GM18511 (cell line): ENCODE data around the gene AUTS2.
A peak's percentile ranks its signal among the peaks of the same experiment; 100 is the strongest.

Source experiments
- ATAC-seq: cut with Tn5 transposase; IDR thresholded peaks from one replicate; pipeline ENCODE4 v1.9.1; 2021; ENCODE audit warnings: mild to moderate bottlenecking, moderate library complexity; ENCODE audit not compliant: unreplicated experiment

Gene AUTS2

DNA sequence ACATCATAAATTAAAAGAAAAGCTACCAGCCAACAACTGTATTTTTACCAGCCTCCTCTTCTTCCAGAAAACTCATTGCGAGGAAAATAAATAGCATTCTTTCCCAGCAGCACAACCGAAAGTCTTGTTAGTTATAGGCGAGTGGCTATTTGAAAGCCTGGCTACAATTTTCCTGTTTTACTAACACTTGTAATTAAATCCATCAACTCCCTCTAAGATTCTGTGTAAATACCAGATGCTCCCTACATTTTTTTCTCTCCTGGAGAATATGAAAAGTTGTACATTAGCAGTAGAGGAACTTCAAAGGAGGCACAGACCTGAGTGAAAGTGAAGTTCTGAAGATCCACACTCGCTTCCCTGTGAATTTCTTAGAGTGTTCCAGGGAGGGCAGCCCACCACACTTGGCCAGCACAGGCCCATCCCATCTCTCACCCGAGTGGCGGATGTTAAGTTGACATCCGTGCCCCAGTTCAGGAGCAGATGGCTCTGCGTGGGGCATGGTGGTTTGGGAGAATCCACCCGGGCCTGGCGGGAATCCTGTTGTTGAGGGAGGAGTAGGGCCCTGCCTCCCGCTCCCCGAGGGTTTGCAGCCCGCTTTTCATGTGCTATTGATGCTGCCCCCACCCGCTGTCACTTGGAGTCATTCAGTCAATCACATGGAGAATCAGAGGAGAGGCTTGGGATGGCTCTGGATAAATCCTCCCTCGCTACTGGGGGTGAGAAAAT, 1082.6 kb downstream of the AUTS2 start:
- ATAC-seq, result no peak

DNA sequence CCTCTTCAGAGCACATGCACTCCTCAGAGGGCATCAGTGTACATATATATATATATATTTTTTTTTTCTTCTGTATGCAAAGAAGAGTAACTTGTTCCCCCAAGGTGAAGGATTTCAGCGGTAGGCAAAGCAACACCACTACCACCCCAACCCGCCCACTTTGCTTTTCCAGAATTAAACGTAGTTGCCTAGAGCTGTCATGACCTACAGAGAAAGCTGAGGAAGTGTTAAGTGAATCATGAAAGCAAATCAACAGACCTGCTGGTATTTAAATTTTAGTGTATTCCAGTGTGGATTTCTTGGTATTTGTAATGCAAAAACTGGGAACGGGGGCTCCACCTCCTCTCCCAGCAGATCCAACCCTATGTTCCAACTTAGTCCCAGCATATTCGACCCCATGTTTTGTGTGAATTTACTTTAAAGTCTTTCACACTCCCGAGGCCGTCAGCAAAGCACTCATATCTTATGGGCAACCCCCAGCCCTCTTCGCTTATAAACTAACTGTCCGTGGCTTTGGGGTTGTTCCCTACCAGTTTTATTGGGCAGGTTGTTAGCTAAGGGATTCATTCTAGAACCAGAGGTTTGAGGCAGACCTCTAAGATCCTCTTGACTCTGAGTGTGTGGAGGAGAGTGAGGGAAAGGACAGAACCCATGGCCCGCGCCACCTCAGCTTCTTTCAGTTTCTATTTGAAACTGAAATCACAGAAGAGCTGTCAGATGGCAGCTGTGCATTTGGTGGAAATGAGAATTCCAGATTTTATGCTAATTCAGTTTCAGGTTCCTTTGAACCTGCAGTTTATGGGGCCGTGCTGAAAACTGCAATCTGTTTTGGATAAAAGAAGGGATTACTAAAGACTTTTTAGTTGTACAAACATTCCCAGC, 1083.4 kb downstream of the AUTS2 start:
- ATAC-seq, result peak; percentile 91

DNA sequence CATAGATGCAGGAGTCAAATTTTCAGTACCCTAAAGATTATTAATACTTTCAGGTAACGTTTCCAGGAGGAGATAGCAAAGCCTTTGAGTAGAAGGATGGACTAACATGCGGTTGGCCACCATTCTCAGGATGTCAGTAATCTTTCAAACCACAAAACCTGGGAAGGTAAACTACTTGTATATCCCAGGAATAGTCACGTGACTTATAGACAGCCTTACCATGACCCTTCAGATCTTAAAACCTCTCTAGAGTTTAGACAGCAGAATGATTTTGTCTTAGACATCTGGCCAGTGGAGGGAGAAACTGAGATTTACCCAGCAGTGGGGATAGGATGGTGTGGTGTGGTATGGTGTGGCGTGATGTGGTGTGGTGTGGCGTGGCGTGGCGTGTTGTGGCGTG, 1085.9 kb downstream of the AUTS2 start:
- ATAC-seq, result no peak

DNA sequence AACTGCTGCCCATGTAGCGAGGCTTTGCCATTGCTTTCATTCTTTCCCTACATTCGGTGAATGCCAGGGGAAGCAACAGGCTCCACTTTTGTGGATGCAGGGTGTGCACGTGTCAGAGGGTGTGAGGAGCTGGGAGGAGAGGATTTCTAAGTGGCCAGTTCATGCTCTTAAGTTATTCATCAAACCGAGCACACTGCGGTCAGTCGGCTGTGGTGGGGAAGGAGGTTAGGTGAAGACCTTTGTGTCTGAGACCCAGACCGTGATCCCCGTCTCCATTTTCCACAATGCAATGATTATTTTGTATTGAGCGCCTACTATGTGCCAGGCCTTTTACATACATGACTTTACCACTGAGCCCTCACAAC, 1095.0 kb downstream of the AUTS2 start:
- no peak for ATAC-seq

DNA sequence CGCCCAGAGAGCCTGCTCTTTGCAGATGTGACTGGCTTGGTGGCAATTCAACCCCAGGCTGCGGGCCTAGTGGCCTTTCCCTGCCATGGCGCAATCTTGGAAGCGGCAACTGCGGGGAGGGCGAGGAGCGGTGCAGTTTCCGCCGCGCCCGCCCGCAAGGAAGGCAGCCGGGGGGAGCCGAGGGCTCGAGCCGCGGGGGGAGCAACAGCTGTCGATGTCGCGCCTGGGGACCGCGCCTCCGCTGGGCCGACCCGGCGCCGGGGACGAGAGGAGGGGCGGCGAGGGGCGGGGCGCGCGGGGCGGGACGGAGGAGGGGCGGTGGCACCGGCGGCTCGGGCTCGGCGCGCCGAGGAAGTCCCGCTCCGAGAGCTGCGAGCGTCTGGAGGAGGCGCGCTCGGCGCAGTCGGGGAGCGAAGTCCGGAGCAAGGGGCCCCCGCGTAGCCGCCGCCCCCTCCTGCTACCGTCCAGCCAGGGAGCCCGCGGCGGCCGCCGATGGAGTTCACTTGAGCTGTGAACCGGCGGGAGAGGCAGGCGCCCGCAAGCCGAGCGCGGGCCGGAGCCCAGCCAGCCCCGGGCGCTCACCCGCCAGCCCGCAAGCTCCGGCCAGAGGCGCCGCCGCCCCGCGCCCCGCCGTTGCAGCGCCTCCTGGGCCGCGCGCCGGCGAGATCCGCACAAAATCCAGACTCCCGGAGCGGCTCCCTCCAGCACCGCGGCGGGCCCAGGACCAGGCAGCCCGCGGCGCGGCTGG, 1095.6 kb downstream of the AUTS2 start:
- ATAC-seq, result peak; percentile 71

DNA sequence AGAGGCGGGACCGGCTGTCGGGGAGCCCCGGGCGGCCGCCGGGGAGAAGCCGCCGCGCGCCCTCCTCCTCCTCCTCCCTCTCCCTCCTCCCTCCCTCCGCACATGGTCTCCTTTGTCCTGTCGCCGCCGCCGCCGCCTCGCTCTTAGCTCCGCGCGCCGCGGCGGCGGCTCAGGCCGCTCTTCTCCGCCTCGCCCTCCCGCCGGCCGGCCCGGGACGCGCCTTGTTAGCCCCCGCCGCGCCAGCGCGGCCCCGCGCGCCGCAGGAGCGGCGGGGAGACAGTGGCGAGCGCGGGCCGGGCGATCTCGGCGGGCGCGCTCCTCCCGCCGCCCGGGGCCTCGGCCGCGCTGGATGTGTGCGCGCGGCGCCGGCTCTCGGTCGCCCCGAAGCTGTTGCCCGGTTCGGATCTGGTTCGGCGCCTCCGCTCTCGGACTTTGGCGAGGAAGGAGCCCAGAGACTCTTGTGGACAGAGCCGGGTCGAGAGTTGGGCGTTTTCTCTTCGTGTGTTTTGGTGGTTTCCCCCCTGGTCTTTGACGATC, 1096.2 kb downstream of the AUTS2 start:
- ATAC-seq, result peak; percentile 42

DNA sequence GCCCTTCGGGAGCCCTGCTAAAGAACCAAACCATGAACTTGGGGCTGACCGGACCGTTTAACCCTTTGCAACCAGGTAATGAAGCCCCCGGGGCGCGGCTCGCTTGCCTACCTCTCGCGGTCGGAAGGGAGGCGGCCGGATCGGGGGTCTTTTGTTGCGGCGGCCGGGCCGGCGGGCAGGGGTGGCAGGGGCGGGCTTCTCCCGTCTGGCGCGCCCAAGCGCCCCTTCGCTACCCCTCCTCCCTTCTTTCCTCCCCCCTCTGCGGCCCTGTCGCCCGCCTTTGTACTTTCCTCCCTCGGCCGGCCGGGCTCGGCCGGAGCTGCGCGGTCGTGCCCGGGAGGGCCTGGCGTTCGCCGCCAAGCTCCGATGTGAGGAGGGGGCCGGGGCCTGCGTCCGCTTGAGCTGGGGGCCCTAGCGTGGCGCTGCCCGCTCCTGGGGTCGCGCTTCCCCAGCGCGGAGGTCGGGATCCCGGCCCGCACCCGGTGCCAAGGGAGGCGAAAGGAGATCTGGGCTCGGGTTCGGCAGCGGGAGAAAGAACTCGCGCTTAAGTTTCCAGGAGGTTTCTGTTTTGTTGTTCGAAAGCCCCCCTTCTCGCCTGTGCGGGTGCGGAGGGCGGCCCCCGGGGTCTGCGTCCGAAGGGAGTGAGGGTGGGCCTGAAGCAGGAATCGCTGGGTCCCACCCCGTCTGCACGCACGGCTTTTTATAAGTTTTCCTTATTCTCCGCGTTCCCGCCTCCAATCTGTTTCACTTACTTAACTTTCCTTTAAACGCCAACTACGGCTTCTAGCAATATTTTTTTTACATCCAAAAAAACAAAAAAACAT, 1096.9 kb downstream of the AUTS2 start:
- ATAC-seq, result peak; percentile 27

DNA sequence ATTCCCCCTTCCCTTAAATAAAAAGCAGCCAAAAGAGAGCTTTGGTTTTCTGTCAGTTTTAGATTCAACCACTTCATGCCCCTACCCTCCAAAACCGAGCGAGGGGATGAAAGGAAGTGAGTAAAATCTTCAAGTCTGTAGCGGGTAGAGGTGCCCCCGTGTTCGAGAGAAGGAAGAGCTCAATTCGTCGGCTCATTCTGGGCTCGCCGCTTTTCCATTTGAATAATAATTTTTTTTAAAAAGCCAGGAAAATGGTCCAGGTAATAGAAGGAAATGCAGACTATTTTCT, 1097.5 kb downstream of the AUTS2 start:
- no peak for ATAC-seq

DNA sequence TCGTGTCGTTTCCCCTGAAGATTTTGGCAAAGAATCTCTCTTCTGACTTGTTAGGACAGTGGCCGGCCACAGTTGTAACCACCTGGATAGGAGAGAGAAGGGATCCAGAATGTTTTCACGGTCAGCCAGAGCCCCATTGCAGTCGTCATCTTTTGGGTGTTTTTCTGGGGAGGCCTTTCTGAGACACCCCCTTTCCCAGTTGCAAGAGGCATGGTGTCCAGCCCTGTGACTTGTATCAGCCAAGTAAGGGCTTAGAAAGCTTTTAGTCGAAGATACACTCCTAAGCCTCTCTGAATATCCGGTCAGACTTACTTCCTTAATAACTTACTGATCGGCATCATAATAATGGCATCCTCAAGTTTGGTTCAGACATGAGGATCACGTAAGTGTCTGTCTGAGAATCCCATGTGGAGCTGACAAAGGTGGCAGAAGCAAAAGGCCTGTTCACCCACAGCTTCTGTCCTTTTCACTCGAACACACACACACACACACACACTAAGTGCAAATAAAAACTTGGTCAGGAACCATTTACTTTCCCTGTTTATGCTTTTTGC, 1098.0 kb downstream of the AUTS2 start:
- ATAC-seq, result no peak

DNA sequence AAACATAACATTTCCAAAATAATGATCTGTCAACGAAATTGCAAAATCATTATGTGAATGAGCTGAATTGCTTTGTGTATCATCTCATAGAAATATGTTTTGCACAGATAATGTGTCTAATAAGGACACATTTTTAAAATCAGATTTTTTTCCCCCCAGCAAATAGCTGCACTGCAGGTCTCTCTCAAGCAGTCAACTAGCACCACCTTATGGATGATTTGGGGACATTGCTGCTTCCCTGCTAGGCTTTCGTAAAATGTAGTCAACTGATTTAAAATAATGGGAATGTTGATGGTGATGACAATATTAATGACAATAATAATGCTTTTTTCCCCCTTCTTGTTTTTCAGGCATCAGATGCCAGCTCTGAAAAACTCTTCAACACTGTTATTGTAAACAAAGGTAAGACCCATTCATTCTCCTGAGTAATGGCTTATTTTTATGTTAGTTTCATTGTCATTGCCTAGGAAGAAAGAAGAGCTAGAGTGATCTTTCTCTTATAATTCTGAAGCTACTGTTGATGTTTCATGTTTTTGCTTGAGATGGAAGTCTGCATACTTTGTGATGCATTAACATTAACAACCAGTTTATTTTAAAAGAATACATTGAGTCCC, 1100.1 kb downstream of the AUTS2 start:
- ATAC-seq, result no peak

DNA sequence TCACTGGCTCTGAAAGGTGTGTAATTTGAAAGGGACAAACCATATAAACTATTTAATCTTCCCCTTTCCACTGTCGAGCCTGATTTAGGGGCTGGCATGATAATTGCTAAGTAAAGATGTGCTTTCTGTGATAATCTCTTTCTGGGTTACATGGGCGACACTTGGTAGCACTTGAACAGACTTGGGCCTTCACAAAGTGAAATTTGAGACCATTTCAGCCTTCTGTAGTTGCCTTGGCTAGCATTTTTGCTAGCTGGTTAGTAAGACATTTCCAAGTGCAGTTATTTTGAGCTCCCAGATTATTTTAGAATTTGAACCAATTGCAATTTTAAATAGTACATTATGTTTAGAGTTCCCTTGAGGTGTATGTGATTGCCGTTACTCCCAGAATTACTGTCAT, 1101.0 kb downstream of the AUTS2 start:
- no peak for ATAC-seq

DNA sequence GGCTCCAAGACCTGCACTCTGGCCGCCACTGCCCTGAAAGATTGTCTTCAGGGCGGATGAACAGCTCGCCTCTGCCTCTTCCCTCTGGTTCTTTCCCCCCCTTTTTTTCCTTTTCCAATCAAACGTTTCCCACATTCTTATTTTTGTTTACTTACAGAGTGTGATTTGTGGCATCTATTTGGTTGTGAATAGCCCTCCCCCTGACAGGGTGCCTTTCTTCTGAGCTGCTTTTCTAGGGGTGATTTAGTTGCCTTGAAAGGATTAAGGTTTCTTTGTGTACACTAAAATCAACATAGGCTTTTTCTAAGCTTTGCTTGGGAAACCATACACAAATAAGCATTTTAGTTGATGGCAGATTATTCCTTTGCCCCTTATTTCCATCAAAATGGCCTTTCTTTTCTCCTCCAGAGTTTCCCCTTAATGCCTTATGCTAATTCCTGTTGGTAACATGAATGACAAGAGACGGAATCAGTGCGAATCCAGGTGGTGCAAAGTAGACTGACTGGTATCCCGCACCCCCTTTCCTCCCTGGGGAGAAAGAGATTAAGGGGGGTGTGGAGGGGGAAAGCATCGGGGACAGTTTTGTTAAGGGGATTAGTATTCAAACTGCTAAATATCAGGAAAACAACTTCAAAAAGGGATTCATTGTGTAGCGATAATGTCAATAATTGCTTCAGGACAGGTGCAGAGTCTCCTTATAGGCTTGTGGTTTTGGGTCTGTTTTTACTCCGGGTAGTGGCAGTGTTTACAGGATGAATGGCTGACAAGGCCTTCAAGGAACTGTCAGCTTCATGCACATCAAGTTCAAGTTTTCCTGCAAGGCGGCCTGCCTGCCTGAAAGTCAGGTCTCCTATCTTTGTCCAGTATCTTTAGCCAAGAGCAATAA, 1102.0 kb downstream of the AUTS2 start:
- no peak for ATAC-seq

DNA sequence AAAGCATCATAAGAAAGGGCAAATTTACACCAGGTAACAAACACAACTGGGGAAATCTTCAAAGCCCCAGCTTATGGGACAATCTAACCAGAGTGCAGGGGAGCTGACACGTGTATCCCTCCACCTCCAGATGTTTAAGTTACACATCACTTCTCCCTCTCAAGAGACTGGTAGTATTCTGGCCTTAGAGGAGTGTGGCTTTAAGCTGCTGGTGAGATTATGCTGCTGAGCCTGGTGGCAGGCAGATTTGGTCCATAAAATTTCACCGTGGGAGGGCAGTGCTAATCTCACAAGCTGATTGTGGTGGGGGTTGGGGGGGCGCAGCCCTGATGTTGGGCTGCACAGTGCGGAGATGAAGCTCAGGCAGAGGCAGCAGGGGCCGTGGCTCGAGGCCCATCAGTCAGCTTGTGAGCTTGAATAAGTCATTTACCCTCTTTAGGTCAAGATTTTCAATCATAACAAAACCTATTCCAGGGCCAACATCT, 1102.7 kb downstream of the AUTS2 start:
- no peak for ATAC-seq

DNA sequence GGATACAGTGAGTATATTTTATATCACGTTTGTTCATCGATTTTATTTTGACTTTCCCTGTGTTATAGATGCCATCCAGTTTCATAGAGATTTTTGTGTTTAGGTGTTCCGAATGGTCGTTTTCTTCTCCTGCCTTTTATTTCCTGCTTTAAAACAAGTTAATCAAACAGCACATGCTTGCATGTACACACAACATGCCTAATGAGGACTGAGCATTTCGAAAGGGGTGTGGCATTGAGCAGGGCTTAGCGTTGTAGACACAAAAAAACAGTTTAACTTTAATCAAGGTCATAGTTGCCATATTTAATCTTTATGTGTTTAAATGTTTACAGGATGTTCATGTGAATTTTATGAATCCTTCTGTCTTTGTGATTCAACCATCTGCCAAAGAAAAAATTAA, 1103.2 kb downstream of the AUTS2 start:
- no peak for ATAC-seq

DNA sequence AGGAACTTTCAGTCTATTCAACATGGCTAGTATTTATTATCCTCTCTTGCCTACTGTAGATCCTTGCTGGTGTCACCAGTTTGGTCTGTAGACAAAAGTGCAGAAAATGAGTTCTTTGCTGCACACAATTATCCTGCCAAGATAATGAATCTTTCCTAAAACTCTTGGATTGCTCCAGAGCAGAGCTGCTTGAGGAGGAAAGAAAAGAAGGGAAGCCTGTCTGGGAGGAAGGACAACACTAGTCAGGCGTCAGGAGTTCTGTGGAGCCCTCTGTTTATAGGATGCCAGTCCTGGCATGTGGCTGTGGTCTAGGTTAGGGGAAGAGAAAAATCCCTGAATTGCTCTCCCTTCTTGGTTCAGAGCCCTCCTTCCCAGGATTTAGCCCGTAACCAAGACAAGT, 1103.7 kb downstream of the AUTS2 start:
- no peak for ATAC-seq

DNA sequence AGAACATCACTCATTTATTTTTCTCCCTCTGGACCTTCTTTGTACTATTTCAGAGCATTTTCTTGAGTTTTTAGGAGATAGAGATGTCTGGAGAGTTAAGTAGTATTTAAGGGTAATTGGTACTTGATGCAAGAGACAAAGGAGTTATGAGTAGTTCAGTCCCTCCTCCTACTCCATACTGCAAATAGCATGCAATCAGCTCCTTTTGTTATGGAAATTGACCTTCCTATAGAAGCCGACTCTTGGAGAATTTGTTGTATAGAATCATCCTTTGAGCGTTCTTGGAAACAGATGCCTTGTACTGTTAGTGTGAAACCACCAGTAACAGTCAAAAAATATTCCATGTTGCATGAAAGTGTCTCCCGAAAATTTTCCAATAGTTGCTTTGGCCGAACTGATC, 1105.5 kb downstream of the AUTS2 start:
- no peak for ATAC-seq

DNA sequence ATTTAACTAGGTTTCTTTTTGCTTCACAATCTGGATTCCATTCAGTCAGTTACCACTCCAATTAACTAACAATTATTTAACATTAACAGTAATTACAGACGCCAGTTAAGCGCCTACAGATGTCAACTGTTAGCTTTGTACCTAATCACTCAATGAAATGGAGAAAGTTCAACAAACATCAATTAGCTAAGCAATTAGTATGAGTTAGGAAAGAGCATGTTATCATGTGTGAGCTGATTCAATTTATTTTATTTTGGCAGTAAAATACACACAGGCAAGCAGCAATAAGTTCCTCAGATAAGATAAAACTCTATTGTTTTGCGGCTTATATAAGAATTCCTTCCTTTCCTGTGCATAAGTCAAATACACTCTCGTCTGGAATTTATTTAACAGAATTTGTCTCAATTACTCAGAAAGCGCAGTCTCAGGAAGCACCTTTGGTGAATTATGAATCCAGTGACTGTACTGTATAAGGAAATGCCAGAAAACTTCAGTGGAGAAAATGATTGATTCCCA, 1106.6 kb downstream of the AUTS2 start:
- no peak for ATAC-seq

DNA sequence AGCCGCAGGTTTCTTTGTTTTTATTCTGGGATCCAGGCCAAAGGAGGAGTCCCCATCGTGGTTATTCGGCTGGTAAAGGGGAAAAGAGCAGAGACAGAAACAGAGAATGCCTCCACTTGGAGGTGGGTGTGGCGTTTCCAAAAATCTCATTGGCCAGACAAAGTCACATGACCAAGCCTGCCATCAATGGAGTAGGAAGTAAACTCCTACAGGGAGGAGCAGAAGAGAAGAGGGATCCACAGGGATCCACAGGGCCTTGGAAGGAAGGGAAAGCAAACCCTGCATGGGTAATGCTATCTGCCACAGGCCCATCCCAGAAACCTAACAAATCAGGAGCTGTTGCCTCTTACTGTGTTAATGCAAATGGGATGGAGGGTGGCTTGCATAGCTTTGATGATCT, 1107.9 kb downstream of the AUTS2 start:
- no peak for ATAC-seq

DNA sequence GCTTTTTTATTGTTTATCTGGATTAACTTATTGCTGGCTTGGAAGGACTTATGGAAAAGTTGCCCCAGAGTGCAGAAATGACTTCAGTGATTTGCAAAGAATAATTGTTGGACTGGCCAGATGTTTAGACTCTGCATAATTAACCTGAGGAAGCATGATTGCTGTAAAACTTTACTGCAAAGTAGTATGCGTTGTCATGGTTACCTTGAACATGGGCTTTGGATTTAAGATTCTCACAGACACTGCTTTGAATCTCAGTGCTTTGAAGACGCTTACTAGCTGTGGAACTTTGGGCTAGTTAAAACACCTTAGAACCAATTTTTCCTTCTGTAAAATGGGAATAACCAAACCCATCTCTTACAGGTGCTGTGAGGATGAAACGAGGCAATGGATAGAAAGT, 1108.4 kb downstream of the AUTS2 start:
- ATAC-seq, result no peak
